NOMO-1 treated with dmso at 0.1 percent for 144 hours (cell line): ENCODE measurements around the gene DDX4.

ENCODE experiments used
- DNase-seq: peaks from one replicate; lab custom pipeline; 2025; ENCODE audit not compliant: unreplicated experiment; lab: John Stamatoyannopoulos, UW

DDX4 gene

DNA sequence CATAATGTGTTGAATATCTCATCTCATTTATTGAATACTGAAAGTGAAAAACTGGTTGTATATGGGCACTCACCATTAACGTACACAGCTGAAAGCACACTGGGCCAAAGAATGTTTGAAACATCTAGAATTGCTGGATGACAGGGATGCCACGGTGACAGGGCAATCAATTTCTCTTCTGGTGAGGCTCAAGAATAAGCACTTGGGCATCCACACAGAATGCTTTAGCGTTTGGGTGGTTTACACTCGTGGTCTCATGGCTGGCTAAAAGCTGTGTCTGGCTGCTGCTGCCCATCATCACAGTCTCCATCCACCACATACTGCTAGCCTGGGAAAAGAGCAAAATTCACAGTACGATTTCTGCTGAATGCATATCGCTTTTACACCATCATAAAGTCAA is 82.6 kb downstream of the DDX4 start:
- no peak for DNase-seq

DNA sequence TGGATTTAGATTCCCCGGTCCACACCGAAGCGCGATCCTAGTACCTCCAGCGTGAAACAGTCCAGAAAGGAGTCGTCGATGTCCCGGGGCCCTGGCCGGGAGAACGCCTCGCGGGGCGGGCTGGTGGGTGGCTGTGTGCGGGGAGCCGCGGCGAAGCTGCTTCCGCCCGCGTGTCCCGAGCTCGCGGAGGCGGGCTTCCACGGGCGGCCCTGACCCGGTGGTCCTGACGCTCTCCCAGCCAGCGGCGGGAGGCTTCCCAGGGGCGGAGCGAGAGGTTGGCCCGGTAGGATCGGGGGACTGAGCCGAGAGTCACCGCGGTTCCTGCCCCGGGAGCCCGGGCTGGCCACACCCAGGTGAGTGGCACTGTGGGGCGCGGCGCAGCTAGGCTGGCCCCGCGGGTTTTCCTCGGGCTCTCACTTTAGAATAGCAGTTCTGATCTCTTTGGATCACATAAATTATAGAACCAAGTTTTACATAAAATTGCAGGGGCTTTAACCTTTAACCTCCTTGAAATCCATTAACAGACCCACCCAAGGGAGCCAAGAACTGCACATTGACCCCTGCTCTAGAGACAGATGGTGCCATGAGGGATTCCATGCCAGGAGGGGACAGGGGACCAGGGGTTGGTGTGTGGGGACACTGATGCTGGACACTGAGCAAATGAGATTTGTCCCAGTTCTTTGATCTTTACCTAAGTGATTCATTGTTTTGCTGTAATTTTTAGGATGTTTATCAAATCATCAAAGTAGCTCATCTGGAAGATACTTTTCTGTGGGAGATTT is 84.1 kb downstream of the DDX4 start:
- DNase-seq: no peak

DNA sequence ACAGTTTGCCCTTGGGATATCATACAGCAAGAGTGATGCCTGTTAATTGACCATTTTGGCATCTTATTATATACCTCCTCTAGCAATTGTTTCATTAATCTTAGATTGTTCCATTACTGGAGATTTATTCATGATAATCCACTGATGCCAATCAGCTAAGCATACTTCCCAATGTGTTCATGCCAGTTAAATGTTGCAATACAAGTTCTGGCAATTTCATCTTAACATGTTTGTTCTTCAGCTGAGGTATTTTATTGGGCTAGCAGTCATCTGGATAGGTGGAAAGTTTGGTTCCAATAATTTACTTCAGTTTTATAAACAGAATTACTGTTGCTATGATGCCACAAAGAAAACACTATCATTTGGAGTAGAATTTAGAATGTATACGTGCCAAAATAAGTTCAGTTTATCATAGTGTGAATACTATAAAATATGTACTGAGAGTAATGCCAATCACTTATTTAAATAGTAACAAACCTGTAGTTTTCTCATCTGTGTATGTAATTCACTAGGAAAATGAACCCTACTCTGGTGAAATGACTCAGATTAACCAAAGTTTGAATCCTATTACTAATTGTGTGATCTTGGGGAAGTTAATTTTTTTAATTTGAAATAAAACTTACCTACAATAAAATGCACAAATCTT is 85.4 kb downstream of the DDX4 start:
- no peak for DNase-seq

DNA sequence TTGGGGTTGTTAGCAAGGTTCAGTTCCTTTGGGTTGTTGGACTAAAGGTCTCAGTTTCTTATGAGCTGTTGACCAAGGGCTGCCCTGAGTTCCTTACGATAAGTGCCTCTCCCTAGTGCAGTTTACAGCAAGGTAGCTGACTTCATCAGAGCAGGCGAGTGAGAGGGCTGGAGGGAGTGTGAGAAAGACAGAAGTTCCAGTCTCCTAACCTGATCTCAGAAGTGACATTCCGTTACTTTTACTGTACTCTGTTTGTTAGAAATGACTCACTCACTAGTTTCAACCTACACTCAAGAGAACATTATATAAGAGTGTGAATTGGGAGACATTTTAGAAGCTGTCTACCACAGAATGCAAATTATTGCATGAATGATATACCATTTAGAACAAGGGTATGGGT is 92.1 kb downstream of the DDX4 start:
- DNase-seq: no peak

DNA sequence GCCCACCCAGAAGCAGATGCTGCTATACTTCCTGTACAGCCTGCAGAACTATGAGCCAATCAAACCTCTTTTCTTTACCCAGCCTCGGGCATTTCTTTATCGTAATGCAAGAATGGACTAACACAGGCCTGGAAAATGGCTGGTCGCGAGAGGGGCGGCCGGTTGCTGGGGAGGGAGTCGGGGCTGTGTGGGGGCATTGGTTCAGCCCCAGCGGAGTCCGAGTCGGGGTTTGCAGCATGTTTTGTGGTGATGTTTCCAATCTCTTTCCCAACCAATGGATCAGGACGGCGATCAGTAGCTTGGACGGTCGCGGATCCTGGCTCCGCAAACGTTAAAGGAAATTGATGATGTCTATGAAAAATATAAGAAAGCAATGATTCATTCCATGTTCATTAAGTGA is 94.6 kb downstream of the DDX4 start:
- no peak for DNase-seq

DNA sequence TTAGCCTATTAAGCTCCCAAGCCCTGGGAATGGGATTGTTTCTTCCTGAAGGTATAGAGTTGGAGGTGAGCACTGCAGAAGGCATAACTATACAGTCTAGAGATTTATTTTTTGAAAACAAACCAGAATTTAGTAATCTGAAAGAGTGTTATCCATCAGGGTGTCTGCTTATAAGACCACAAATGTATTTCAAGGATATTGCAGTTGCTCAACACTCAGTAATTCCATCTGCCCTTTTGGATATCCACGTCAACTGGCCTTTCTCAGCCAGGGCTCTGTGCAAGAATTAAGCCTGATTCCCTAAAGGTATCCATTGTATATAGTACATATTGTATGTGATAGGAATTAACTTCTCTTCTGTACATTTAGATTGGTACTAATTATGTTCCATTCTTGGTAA is 98.3 kb downstream of the DDX4 start:
- no peak for DNase-seq

DNA sequence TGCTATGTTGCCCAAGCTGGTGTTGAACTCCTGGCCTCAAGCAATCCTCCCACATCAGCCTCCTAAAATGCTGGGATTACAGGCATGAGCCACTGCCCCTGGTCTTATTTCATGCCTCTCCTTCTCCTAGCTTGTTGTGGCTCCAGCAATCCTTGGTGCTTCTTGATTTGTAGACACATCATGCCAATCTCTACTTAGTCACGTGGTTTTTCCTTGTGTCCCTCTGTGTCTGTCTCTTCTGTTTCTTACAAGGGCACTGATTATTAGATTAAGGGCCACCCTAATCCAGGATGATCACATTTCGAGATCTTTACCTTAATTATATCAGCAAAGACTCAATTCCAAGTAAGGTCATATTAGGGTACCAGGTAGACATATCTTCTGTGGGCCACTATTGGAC is 104.1 kb downstream of the DDX4 start:
- DNase-seq: no peak

DNA sequence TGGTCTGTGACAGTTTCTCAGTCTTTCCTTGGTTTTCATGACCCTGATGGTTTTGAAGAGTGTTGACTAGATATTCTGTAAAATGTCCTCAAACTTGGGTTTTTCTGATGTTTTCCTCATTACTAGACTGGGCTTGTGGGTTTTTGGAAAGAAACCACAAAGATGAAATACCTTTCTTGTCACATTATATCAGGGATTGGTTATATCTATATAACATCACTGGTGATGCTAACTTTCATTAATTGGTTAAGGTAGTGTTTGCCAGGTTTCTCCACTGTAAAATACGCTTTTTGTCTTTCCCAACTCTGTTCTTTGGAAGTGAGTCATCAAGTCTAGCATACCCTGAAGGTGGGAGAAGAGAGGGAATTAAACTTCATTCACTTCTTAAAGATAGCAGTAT is 110.0 kb downstream of the DDX4 start:
- no peak for DNase-seq

DNA sequence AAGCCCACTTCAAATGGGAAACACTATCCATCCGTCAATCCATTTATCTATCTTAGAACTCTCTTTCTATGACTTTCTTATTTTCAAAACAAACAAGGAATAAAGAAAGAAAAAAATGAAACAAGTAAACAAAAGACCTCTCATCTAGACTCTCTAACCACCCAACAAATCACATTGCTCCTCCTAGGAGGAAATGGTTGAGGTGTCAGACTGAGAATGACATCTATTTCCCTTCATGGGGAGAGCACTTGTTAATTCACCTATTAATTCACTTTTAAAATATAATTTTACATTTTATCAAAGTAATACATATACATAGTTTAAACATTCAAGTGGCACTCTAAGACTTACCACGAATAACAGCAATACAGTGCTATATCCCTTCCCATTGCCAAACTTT is 110.9 kb downstream of the DDX4 start:
- no peak for DNase-seq

DNA sequence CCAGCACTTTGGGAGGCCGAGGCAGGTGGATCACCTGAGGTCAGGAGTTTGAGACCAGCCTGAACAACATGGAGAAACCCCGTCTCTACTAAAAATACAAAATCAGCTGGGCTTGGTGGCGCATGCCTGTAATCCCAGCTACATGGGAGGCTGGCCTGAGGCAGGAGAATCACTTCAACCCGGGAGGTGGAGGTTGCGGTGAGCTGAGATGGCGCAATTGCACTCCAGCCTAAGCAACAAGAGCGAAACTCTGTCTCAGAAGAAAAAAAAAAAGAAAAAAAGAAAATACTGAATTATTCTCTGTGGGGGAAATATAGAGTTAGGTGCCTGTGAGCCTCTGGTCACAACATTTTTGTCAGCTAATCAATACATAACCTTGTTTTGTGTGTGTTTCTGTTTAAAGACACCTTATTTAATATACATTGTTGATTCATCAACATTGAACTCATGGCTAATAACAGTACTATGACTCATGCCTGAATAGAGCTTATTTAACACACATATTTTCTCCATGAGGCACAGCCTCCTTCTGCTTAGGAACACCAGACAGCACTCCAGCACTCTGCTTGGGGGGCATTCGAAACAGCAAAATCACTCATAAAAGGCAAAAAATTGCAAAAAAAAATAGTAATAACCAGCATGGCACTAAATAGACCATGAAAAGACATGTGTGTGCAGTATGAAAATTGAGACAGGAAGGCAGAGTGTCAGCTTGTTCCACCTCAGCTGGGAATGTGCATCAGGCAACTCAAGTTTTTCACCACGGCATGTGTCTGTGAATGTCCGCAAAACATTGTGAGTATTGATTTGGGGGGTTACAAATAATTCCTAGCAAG is 113.2 kb downstream of the DDX4 start, which contains the start of gene IL31RA:
Gene IL31RA (plus strand): TSS at position 519 of the 836 bp plus-strand sequence. CDS start 214 bp downstream, at position 733.
- DNase-seq: peak; percentile 48

DNA sequence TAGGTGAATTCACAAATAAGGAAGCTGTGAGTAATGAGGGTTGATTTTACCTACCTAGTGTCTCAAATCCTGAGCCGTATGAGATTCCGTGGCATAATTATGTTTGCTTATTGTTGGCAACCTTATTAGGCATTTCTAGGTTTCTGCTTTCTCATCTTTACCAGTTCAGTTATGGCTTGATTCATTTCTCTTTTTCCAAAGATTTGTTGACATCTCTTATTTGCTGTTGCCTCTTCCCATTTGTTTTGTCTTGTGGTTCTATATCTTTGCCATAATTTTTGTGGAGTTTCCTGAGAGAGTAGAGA is 113.8 kb downstream of the DDX4 start:
- DNase-seq: no peak

DNA sequence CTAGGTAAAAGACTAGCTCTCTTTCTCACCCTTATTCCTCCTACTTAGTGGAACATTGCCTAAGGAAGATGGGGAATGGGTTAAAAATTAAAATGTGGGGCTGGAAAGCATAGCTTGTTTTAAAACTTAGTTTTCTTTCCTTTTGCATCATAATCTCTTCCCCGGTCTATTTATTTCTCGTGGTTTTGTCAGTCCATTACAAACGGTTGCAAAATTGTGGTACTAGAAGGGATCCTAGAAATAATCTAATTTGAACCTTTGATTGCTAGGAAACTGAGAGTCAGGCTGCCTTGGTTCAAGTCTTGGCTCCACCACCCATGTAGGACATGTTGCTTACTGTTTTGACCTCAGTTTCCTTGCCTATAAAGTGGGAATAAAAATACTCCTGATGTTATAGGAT is 114.6 kb downstream of the DDX4 start:
- DNase-seq: peak; percentile 19

DNA sequence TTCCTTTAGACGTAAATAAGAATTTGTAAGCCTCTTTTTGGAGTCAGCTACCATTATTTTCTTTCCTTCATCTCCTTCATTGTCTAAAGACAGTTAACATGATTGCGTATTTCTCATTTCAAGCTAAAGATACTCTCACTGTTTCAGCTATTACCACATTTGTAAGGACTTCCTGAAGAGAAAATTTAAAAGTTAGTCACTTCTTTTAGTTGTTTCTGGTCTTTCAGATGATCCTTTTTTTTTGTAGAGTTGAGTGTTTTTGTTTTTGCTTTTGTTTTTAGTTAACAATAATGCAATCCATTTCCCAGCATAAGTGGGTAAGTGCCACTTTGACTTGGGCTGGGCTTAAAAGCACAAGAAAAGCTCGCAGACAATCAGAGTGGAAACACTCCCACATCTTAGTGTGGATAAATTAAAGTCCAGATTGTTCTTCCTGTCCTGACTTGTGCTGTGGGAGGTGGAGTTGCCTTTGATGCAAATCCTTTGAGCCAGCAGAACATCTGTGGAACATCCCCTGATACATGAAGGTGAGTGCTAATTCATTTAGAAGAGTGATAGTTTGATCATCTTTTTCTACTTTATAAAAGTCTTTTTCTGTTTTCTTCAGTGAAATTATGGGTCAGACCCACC is 115.3 kb downstream of the DDX4 start:
- peak; percentile 22 for DNase-seq

DNA sequence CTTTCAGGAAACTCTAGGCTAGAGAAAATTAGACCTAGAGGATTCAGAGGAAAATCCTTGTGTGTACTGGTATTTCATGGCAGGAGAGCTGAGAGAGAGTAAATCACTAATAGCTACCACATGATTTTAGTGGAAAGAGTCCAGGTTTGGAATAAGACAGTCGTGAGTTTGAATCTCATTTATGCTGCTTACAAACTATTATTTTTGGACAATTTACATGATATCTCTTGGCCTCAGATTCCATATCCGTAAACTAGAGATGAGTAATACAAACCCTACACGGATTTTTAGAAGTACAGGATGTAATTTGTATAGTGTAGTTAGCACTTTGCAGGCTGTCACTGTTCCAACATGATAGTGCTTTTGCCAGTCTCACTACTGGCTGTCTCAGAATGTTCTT is 116.0 kb downstream of the DDX4 start:
- no peak for DNase-seq

DNA sequence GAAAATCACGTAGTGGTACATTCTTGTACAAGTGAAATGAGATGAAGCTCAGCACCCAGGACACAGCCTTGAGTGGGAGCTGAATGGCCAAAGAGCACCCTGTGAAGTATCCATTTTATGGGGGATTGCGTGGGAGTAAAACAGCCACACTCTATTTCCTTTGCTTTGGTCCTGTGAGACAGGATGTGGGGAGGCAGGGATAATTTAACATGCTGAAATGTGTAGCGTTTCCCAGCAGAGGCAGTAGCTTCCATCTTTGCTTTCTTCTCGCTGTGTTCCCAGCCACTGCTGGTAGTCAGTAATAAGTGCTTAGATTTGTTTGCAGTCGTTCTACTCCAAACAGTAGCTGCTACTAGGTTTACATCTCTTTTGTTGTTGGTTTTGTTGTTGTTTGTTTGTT is 117.6 kb downstream of the DDX4 start:
- peak; percentile 13 for DNase-seq

DNA sequence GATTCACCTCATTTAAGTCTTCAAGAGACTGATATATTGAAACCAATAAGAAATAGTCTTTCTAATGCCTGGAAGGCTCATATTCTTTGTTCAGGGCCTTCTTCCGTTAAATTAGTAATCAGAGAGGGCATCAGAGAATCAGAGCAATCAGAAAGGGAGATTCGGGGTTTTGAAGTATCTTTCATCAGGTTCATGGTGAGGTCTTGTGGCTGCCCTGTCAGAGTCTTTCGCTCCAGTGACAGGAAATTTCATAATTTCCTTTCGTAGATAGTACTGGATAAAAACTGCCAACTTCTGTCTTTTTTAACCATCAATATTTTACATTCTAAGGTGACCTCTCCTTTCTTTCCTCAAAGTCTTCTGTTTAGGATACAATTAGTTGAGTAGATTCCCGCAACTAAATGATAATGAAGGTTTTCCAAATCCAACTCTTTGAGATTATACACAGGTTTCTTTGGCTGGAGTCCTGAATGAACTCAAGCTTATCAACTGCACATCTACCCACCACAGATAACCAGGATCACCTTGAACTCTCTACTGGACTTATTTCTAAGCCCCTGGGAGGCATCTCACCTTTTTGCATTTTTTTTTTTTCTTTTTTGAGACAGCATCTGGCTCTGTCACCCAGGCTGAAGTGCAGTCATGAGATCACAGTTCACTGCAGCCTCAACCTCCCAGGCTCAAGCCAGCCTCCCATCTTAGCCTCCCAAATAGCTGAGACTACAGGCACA is 118.8 kb downstream of the DDX4 start:
- DNase-seq: peak; percentile 79

DNA sequence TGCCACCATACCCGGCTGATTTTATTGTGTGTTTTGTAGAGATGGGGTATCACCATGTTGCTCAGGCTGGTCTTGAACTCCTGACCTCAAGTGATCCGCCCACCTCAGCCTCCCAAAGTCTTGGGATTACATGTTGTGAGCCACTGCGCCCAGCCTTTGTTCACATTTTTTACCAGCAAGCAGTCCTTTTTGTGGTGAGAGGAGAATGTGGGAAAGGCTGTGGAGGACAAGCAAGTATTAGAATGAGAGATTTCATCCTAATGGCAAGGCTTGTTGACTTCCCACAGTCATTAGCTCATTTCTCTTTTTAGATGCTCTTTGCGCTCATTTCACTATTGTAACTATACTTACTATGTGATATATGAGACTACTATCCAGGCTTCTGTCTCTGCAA is 119.4 kb downstream of the DDX4 start:
- DNase-seq: no peak

DNA sequence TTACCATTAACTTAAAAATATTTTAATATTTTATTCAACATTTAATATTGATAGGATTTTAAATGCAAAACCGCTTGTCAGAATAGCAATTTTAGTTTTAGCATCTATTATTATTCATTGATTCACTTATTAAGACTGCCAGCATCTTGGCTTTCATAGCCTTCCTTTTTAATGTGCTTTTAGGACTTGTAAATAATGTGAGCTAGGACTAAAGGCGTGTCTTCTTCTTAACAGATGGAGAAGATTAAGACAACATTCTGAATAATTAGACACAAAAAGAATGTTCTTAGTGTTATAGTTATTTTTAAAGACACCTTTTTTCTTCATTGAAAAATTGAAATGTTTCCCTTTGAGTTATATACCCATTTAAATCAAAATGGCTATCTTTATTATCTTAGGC is 120.2 kb downstream of the DDX4 start:
- DNase-seq: no peak

DNA sequence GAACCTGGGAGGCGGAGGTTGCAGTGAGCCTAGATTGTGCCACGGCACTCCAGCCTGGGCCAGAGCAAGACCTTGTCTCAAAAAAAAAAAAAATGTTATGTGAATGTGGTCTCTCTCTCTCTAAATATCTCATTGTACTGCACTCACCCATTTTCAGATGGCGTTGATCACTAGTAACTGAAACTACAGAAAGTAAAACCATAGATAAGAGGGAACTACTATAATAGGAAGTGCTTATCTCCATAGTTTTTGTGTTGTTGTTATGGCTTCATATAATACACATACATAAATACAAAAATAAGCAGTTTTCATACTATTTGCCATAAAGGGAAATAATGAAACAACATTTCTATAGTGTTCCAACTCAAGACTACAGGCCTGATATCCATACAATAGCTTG is 122.4 kb downstream of the DDX4 start:
- DNase-seq: peak; percentile 10

DNA sequence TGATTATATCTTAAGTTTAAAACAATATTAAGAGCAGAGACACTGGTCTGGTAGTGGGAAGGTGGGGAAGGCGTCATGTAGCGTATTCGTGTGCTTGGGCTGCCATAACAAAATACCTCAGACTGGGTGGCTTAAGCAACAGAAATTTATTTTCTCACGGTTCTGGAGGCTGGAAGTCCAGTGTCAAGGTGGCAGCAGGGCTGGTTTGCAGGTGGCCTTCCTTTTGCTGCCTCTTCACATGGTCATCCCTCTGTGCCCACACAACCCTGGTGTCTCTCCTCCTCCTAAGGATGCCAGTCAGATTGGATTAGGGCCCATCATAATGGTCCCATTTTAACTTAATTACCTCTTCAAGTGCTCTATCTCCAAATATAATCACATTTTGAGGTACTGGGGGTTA is 122.8 kb downstream of the DDX4 start:
- DNase-seq: no peak
